ENCODE results near the gene ATXN1.
"Not testable (repeated sequence)": the region's sequence is repeated elsewhere in the genome, so short reads cannot be mapped to it uniquely, and the experiment has no call there.

ATXN1 gene

DNA sequence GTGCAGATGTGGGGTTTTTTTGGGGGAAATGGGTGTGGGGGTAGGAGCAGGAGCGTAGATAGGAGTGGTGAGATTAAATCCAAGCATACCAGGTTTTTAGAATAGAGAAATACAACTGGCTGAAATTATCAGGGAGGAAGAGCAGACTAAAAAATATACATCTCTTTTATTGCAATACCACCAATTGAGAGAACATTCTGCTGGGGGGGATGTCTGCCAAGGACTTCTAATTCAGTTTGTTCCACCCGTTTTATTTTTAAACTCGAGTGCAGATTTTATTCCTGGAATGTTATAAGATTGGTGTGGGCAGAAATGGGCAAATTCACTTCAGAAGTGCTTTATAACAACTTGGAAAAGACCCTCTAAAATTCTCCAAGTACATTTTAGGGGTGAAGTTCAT lies 330.2 kb downstream of the ATXN1 start:
- in situ Hi-C loops (cut with HindIII; ENCODE audit: low sequenced_read_pairs), result no loop called here

DNA sequence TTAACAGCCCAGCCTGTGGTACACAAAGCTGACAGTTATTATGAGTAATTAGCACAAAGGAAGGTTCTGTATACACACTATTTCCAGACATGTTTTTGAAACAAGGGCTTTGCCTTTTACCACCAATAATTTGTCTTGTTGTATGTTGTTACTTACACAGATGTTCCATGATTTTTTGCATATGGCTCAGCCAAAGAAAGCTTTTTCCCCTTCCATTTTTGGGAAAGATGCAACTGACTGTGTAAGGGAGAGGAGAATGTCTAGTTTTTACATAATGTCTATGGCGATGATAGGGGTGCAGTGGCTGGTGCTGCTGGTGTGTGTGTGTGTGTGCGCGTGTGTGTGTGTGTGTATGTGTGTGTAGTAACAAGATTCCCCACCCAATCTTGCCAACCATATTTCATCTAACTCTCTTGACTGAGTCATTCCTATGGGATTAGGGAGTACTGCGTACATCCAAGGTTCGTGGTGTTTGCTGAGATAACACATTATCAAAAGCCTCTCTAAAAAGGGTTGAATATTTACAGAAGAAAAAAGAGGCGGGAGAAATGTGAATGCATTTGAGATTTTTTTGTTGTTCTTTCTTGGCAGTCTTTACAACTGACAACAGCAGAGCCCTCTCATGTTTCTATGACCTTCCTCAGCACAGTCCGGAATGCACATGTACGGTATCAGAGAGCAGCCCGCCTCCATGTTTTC lies 330.7 kb downstream of the ATXN1 start:
- in situ Hi-C loops (cut with HindIII; ENCODE audit: low sequenced_read_pairs), result no loop called here

DNA sequence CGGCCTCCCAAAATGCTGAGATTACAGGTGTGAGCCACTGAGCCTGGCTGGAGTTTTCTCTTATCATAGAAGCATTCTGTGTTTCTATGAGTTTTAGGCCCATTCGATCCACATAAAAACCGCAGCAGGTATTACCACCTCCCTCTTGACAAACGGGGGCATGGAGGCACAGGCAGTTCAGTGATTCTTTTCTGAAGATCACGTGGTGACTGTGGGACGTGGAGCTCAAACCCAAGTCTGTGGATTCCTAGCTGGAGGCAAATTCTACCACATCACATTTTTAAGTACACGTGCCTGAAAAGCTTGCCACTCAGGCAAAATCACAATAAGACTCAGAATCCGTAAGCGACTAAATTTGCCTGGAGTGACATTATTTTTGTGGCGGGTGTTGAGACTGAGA lies 331.6 kb downstream of the ATXN1 start:
- in situ Hi-C loops (cut with HindIII; ENCODE audit: low sequenced_read_pairs), result no loop called here

DNA sequence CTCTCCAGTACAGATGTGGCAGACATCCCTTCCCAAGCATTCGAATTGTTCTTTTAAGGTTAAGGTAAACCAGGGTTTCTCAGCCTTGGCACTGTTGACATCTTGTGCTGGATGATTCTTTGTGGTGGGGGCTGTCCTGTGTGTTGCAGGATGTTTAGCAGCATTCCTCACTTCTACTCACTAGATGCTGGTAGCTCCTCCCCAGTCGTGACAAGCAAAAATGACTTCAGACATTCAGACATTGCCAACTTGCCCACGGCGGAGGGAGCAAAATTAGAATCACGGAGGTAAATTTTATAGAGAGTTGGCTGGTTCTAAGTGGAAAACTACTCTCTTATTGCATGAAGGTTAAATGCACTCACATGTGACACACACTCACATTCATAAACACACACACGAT lies 334.1 kb downstream of the ATXN1 start:
- in situ Hi-C loops (cut with HindIII; ENCODE audit: low sequenced_read_pairs), result no loop called here

DNA sequence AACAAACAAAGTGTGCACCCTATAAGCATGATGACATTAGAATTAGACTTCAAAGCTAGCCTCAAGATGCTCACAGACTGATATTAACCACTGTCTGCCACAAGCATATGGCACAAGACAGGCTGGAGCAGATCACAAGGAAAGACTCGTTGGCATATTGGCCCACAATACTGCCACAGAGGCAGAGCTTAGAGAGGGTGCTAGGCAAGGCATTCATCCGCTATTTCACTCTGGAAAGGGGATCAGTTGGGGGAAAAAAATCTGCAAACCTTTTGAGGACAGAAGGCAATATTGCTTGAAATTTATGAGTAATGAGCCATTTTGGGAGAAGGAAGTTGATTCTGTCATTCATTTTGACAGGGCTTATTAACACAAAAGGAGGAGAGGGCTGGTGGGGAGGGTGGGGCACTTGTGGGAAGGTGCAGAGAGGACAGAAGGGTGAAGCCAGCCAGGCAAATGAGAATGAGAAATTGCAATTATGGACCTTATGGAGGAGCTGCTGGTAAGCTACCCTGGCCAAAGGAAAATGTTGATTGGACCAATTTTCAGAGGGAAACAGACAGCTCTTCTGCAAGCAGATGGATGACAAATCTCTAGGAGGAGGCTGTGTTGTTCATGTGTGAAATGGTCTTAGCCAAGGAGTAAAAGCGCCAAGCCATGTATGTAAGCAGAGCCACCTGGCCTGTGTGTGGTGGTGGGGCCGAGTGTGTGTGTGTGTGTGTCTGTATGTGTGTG lies 335.2 kb downstream of the ATXN1 start:
- in situ Hi-C loops (cut with HindIII; ENCODE audit: low sequenced_read_pairs), result no loop called here

DNA sequence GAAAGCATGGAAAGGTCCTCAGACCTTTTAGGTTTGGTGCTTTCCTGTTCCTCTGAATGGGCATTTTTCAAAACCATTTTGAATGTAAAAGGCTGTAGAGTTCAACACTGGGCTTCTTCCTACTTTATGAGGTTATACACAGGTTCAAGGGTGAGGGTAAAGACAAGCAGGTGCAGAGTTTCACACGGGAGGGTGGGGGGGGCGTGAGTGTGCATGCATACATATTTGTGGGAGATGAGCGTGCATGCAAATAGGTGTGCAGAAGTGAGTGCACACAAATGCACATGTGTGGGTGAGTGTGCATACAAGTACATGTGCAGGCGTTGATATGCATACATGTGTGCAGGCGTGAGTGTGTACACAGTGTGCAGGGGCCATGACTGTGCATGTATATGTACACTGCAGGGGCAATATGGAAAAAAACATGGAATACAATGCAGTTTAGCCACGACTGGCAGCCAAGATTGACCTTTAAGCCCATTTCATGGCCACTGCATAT lies 339.7 kb downstream of the ATXN1 start:
- in situ Hi-C loops (cut with HindIII; ENCODE audit: low sequenced_read_pairs), result no loop called here

DNA sequence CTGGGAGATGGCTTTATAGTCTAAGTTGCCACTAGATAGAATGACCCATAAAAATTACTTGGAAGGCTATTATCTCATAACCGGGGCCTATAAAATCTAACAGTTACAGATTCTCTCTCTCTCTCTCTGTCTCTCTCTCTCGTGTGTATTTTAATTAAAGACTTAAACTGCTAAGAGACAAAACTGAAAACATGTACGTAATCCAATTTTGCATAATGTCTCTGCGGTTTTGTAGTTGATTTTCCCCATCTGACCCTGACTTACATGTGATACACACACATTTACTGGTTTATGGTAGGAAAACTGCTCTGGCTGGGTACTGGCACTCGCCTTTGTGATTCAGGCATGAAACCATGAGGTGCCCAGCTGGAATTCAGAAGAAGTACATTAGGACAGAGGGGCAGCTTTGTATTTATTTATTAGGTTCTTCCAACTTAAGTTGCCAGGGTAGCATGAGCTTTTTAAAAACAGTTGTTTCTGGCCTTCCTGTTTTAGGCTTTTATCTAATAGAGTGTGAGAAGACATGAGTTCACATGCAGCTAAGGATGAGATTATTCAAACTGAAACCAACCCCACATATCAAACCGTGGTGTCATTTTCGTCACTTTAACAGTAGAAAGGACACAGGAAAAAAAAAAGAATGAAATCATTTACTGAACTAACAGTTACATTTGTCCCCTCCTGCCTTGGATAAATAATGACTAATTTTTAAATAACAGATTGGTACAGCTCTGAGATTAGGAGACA lies 340.4 kb downstream of the ATXN1 start:
- in situ Hi-C loops (cut with HindIII; ENCODE audit: low sequenced_read_pairs), result no loop called here

DNA sequence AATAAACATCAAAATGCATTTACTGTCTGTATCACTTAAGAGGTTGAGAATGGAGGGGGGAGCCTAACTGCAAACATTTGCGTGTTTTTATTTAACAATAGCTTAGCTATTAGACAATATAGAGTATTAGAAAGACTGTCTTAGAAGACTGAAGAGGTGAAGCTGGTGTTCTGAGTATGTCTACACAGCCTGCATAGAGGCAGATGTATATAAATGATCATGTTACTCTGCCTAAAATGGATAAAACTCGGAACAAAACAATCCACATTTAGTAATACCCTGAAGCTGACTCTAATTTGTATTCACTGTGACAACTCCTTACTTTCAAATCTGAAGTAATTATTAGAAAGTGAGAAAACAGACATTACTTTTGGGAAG lies 340.9 kb downstream of the ATXN1 start:
- in situ Hi-C loops (cut with HindIII; ENCODE audit: low sequenced_read_pairs), result no loop called here

DNA sequence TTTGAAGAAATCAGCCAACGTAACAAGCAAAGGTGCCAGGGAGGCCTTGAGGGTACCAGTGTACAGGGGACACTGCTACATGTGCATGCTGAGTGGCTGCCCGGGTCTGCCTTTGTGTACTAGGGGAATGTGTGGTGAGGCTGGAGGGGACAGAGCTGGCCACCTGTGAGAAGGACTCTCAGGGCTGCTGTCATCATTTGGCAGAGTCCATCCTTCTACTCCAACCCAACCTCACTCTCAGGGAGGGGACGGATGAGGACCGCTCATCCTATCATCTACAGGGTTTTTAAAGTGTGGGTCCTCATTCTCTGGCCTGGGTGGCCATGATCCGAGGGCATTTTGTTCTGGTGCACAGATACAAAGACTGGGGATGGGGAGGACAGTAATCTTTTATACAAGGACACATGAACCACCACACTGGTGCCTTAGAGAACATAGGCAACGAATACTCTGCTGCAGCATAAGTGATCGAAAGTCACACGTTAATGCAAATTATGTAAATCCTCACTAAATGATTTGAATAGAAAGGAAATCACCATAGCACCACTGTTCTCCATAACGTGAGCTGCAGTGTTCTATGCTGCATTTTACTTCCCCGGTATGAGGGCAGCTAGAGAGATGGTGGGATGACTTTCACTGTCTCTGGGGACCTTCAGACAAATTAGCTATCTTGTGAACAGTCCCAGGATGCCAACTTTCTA lies 341.5 kb downstream of the ATXN1 start:
- in situ Hi-C loops (cut with HindIII; ENCODE audit: low sequenced_read_pairs), result no loop called here

DNA sequence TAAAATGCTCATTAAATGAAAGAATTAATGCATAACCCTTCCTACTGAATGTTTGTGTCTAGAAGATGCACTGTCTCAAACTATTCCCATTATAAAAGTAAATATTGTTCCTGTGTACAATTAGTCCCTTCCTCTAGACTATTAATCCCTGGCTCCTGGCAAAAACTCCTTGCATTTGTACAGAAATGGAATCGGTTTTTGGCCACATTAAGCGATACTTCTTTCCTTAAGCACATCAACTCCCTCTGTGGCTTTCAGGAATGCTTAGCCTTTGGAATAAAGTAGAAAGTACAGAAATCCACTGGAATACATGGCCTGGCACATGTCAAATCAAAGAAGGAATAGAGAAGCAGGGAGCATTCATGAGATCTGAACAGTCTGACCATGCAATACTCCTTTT lies 343.1 kb downstream of the ATXN1 start:
- in situ Hi-C loops (cut with HindIII; ENCODE audit: low sequenced_read_pairs), result no loop called here

DNA sequence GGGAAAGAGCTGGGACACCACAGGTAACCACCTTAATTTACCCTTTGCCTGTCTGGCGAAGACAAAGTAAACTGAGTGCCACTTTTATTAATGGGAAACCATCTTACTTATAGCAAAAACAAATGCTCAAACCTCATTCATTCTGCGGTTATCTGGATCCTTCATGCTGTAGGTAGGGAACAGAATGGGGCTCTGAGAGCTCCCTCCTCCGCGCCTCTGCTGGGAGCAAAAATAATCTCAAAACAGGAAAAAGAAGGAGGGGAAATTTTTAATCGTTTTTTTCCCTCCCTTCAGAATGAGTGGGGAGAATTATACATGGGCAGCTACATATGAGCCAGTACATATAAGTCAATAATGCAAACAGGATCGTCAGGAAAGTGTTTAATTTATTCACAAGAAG lies 345.6 kb downstream of the ATXN1 start:
- in situ Hi-C loops (cut with HindIII; ENCODE audit: low sequenced_read_pairs), result no loop called here

DNA sequence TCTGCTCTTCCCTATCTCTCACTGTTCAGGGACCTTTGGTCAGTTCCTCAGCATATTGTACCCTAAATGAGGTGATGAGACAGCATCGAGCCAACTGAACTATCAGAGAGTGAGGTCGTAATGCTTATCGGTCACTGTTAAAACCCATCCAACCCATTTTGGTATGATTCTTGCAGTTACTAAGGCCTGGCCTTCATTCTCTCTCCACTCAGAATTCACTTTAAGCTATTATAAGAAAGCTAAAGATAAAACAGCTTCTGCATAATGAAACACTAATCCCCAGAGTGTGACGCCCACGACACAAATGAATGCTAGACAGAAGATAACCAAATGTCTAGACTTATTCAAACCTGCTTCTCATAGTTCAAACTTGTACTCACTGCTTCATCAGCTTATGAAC lies 347.1 kb downstream of the ATXN1 start:
- in situ Hi-C loops (cut with HindIII; ENCODE audit: low sequenced_read_pairs), result no loop called here

DNA sequence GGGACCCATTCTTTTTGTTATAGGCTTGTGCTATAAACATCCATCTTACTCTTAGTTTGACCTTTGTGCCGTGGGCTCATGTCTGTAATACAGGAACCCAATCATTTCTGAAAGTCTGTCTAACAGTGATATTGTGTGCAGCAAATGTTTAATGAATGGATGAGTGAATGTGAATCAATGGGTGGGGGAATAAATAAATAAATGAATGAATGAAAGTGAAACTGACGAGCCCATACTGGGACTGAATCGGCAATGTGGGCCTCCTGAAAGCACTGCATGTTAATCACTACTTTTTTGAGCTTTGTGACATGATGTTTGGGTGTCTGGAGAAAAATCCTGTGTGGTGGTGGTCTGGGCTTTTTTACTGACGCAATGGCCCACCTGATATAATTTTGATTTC lies 347.9 kb downstream of the ATXN1 start:
- in situ Hi-C loops (cut with HindIII; ENCODE audit: low sequenced_read_pairs), result no loop called here

DNA sequence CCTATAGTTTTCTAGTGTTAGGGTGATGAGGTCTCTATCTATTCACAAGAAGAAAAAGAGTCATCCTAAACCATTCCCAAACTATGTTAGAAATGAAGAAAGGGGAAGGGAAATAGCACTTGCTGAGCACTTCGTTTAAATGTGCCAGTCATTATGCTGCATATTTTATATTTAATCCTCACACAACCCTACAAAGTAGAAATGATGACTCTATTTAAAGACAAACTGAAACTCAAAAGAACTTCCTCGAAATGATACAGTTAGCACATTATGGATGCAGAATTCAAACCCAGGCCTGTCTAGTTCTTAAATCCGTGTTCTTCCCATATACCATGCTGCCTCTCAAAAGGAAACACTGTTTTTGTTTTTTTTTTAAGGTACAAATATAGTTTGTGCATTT lies 348.3 kb downstream of the ATXN1 start:
- in situ Hi-C loops (cut with HindIII; ENCODE audit: low sequenced_read_pairs), result no loop called here

DNA sequence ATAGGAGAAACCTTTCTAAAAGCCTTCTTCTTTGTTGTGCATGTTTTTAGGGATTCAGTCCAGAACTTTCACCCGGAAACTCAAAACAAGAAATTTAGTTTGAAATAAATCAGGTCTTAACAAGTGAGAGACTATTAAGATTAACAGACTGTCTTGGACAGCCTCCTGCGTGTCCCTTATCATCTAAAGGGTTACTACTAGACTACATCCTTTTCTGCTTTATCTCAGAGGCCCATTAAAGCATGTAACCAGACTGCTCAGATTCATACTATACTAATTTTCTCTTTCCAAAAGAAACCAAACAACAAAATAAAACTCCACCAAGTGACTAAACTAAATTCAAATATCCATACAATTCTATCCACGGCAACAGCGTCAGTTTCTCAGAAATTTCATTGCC lies 349.1 kb downstream of the ATXN1 start:
- in situ Hi-C loops (cut with HindIII; ENCODE audit: low sequenced_read_pairs), result no loop called here

DNA sequence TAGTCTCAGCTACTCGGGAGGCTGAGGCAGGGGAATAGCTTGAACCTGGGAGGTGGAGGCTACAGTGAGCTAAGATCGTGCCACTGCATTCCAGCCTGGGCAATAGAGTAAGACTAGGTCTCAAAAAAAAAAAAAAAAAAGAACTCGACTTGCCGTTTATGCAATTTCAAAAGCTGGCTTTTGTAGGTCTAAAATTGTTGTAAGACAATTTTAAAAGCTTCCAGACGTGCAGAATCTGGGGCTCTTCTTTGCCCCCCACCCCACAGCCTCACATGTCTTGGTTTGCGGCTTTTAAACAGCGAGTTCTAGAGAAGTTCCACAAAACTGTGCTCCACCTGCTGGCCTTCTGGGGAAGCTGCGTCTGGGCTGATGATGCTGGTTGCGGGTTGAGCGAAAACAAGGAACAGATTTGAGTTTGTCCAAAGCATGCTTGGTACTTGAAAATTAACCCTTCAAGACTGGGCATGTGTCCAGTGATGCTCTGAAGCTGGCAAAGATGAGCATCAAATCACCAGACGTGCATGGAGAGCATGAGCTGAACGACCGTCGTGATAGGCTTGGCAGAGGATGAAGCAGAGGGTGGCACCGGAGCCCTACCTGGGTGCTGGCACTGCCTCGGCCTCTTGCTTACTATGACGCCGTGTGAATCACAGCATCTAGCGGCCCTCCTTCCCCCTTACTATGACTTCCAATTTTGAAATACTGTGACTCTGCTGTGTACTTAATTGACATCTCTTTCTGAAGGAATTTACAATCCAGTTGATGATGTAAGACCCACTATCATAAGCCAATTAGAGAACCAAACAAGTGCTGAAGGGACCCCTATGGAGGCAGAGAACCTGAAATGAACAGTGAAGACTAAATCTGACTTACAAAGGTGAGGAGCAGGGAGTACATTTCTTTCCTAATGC lies 351.5 kb downstream of the ATXN1 start:
- in situ Hi-C loops (cut with HindIII; ENCODE audit: low sequenced_read_pairs), result no loop called here

DNA sequence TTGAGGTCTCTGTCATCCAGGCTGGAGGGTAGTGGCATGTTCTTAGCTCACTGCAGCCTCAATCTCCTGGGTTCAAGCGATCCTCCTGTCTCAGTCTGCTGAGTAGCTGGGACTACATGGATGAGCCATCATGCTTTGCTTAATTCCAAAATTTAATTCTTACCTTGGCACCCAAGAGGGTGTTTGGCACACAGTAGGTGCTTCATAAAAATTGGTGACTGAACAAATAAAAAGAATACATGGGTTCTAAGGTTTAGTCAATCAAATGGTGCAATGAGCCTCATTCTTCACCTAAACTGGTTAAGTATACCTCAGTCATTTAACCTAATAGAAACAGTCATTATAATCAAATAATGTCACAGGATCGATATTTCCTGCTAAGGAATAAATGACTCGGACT lies 352.5 kb downstream of the ATXN1 start:
- in situ Hi-C loops (cut with HindIII; ENCODE audit: low sequenced_read_pairs), result no loop called here

DNA sequence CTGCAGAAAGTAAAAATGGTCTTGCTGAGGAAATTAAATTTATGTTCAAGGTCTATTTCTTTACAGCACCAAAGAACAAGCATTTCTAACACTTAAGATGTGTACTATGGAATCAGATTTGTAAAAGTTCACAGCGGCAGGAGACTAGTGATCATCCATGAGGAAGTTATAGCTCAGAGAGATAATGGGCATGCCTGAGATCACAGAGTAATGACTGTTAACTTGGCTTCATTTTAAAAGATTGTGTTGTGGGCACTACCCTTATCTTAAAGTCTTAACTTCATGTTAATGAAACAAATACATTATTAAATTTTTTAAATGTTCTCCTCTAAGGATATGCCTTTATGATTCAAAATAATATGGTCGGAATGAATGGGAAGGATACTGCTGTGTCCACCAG lies 354.3 kb downstream of the ATXN1 start:
- in situ Hi-C loops (cut with HindIII; ENCODE audit: low sequenced_read_pairs), result no loop called here

DNA sequence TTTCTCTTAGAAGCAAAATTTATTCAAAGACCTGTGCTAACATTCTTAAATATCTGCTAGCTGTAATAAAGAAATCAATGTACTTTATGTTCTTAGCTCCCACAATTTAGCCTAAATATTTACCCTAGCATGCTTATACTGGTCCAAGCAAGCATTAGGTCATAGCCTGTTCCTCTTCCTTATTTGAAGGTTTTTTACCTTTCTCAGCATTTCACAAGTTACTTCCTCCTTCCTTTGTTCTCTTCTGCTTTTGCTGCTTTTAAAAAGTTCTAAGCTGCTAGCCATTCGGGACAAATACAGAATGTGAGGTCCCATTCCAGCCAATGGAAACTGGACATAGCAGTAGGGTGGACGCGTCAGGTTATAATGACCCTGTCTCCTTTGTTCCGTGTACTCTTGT lies 354.7 kb downstream of the ATXN1 start:
- in situ Hi-C loops (cut with HindIII; ENCODE audit: low sequenced_read_pairs), result not testable (repeated sequence)

DNA sequence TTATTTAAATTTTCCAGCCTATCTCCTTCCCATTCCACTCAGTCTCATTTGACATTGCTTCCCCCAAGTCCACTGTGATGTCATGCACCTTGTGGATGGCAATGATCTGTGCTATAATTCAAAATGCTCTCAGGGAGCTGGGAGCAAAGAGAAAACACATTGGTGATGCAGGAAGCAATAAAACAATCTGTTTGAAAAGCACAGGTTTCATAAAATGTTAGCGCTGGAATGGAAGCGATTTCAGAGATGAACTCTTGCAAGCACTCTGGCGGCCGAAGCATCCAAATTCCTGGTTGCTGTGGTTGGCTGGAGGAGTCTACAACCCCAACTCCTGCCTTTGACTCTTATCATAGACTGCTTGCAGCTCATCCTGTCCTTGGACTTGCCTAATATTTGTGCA lies 355.9 kb downstream of the ATXN1 start:
- in situ Hi-C loops (cut with HindIII; ENCODE audit: low sequenced_read_pairs), result no loop called here
